GM12878 (cell line): Measurements from ENCODE around the gene APBA1. TPM values are rescaled to one million over a fixed set of nuclear protein-coding genes. Genes with fewer than 3 reads are reported as not detected.

Experiments used
- ATAC-seq: fragments of 200-7000 bp; cut with Tn5 transposase; 3 replicates; pipeline ENCODE4 v1.9.1; 2020; ENCODE audit warnings: mild to moderate bottlenecking, moderate library complexity
- BruUV-seq: library from RNA; stranded (reverse); fragments of 400-500 nt; replicated peaks from 2 replicates; lab custom pipeline; 2021; lab: Mats Ljungman, UMichigan
- CTCF ChIA-PET: fragments of 300-600 bp; sonication (Branson Sonifier 250); formaldehyde crosslinking; extraction: SDS; loops from one replicate; lab custom pipeline; 2021; ENCODE audit warnings: inconsistent platforms; lab: Yijun Ruan, JAX
- POLR2A ChIA-PET: fragments of 350-600 bp; formaldehyde crosslinking; extraction: SDS; loops from one replicate; lab custom pipeline; 2021; ENCODE audit warnings: inconsistent platforms; lab: Charles Lee
- RAD21 ChIA-PET: fragments of 300-600 bp; sonication (Branson Sonifier 250); formaldehyde crosslinking; loops from one replicate; lab custom pipeline; 2023; ENCODE audit warnings: antibody characterized with exemption; ENCODE audit not compliant: unreplicated experiment; lab: Charles Lee
- SMC1A ChIA-PET: fragments of 300-600 bp; sonication (Branson Sonifier 250); formaldehyde crosslinking; loops from one replicate; lab custom pipeline; 2023; ENCODE audit not compliant: unreplicated experiment, uncharacterized antibody; lab: Charles Lee
- DNase-seq: peaks from one replicate; pipeline ENCODE4 v3.0.0-alpha.2; 2011; ENCODE audit warnings: low read depth, low spot score
- FAIRE-seq: peaks from 3 replicates; lab custom pipeline; 2011; peaks lifted over from hg19 to GRCh38; lab: Jason Lieb, UNC
- H2AFZ ChIP-seq: 2 replicates; pipeline ENCODE4 v1.6.0; 2011; ENCODE audit warnings: low read depth, low read length, control low read depth; ENCODE audit not compliant: control insufficient read depth
- H3K27ac ChIP-seq: 2 replicates; pipeline ENCODE4 v1.5.1; 2011; ENCODE audit warnings: control low read depth; ENCODE audit not compliant: control insufficient read depth, insufficient read depth
- H3K27me3 ChIP-seq, 2 experiments: replicated peaks in 1 of 2; 2 replicates each; pipeline versions ENCODE4 v1.6.0 to v1.6.1; 2011; ENCODE audit warnings: low read length in 1 of 2; ENCODE audit not compliant: control insufficient read depth in 2 of 2, insufficient read depth in 2 of 2
- H3K36me3 ChIP-seq, 2 experiments: 2 replicates each; pipeline ENCODE4 v1.5.1; 2011; ENCODE audit warnings: low read length in 1 of 2; ENCODE audit not compliant: control insufficient read depth in 2 of 2, insufficient read depth in 2 of 2
- H3K4me1 ChIP-seq: 2 replicates; pipeline ENCODE4 v1.6.1; 2011; ENCODE audit warnings: mild to moderate bottlenecking, low read length, moderate library complexity, mixed read lengths; ENCODE audit not compliant: control insufficient read depth, insufficient read depth
- H3K4me2 ChIP-seq: 2 replicates; pipeline ENCODE4 v1.6.0; 2011; ENCODE audit warnings: control low read depth; ENCODE audit not compliant: control insufficient read depth, insufficient read depth
- H3K4me3 ChIP-seq: fragments of 200-600 bp; sonication (generic); 2 replicates; pipeline ENCODE4 v1.5.1; 2016
- H3K79me2 ChIP-seq: 2 replicates; pipeline ENCODE4 v1.6.0; 2011; ENCODE audit warnings: low read length; ENCODE audit not compliant: control insufficient read depth, insufficient read depth
- H3K9ac ChIP-seq: 2 replicates; pipeline ENCODE4 v1.8.0; 2011; ENCODE audit warnings: low read length, control low read depth, mixed read lengths; ENCODE audit not compliant: control insufficient read depth, insufficient read depth
- H3K9me3 ChIP-seq: replicated peaks from 3 replicates; pipeline ENCODE4 v1.5.1; 2011; ENCODE audit warnings: mild to moderate bottlenecking, low read length; ENCODE audit not compliant: control insufficient read depth, insufficient read depth
- H4K20me1 ChIP-seq: 2 replicates; pipeline ENCODE4 v1.6.0; 2011; ENCODE audit not compliant: control insufficient read depth, insufficient read depth
- CBX5 ChIP-seq: sonication (generic); IDR thresholded peaks from 2 replicates; pipeline ENCODE4 v1.6.1; 2016; ENCODE audit warnings: low read depth, moderate library complexity, mild to moderate bottlenecking, inconsistent platforms
- CHD1 ChIP-seq: IDR thresholded peaks from 2 replicates; pipeline ENCODE4 v1.6.1; 2012; ENCODE audit warnings: low read depth, low read length, improper control_type of control experiment
- CREM ChIP-seq: IDR thresholded peaks from 2 replicates; pipeline ENCODE4 v1.6.1; 2014; ENCODE audit warnings: antibody characterized with exemption, low read depth
- GATAD2B ChIP-seq: fragments of 450-650 bp; conservative IDR thresholded peaks from 2 replicates; pipeline ENCODE4 v1.6.1; 2017; ENCODE audit warnings: low read depth, mild to moderate bottlenecking, moderate library complexity
- JUND ChIP-seq: IDR thresholded peaks from 2 replicates; pipeline ENCODE4 v1.6.1; 2012; ENCODE audit warnings: low read depth, mild to moderate bottlenecking, low read length, improper control_type of control experiment, moderate library complexity
- LARP7 ChIP-seq: fragments of 450-650 bp; IDR thresholded peaks from 2 replicates; pipeline ENCODE4 v1.6.1; 2017; ENCODE audit warnings: mild to moderate bottlenecking
- NFYB ChIP-seq: IDR thresholded peaks from 2 replicates; pipeline ENCODE4 v1.6.1; 2011; ENCODE audit warnings: low read depth, mild to moderate bottlenecking, low read length, improper control_type of control experiment, moderate library complexity; ENCODE audit not compliant: insufficient read depth
- RAD21 ChIP-seq: IDR thresholded peaks from 2 replicates; pipeline ENCODE4 v1.6.1; 2011; ENCODE audit warnings: mild to moderate bottlenecking, low read depth, low read length, moderate library complexity; ENCODE audit not compliant: insufficient read depth
- SIN3A ChIP-seq: IDR thresholded peaks from 2 replicates; pipeline ENCODE4 v1.6.1; 2012; ENCODE audit warnings: low read depth, low read length, improper control_type of control experiment
- SP1 ChIP-seq: IDR thresholded peaks from one replicate; pipeline ENCODE4 v1.6.1; 2011; ENCODE audit warnings: low read depth, low read length
- SPI1 ChIP-seq: IDR thresholded peaks from 2 replicates; pipeline ENCODE4 v1.6.1; 2011; ENCODE audit warnings: low read depth, mild to moderate bottlenecking, low read length, moderate library complexity, borderline replicate concordance; ENCODE audit not compliant: insufficient read depth
- TBL1XR1 ChIP-seq: IDR thresholded peaks from 2 replicates; pipeline ENCODE4 v1.6.1; 2012; ENCODE audit warnings: low read depth, low read length, improper control_type of control experiment
- ZNF622 ChIP-seq: fragments of 450-650 bp; IDR thresholded peaks from 2 replicates; pipeline ENCODE4 v1.6.1; 2017; ENCODE audit warnings: mild to moderate bottlenecking, inconsistent platforms
- WGBS: methylation state at CpG from one replicate; pipeline ENCODE4 v1.1.6; 2016; ENCODE audit warnings: low lambda C conversion rate; ENCODE audit not compliant: insufficient replicate concordance, insufficient coverage; ENCODE audit errors: missing lambda C conversion rate; 5-methylcytosine and 5-hydroxymethylcytosine counted together
- in situ Hi-C: fragments of 300-500 bp; cut with MboI; formaldehyde crosslinking; loops from 9 replicates; pipeline ENCODE4 v1.14.3; 2018; ENCODE audit warnings: mixed read lengths
- intact Hi-C: fragments of 100-400 bp; cut with micrococcal nuclease; formaldehyde crosslinking; loops from one replicate; pipeline ENCODE4 v1.14.2; 2022; ENCODE audit not compliant: unreplicated experiment
- polyA plus RNA-seq, 11 experiments: library from polyadenylated mRNA; depleted of rRNA in 4 of 11; unstranded in 6 of 11; stranded (reverse) in 5 of 11; fragments of >200 nt; fragmentation: Nextera tagmentation in 4 of 11; fragmentation: Illumina TruSeq in 1 of 11; extraction: Ambion mirVana in 4 of 11; extraction: Trizol in 1 of 11; gene quantifications; 1 replicate in 1 of 11; 2 replicates in 10 of 11; pipeline versions ENCODE4 v1.2.1 to v1.2.3, GENCODE V29; 2011 to 2016; ENCODE audit warnings: inconsistent platforms in 2 of 11, missing spikeins in 2 of 11, low read depth in 1 of 11
- total RNA-seq, 4 experiments: library from RNA; depleted of rRNA in 3 of 4; stranded (reverse); fragments of >200 nt in 3 of 4; fragmentation: Illumina TruSeq in 1 of 4; extraction: Trizol in 1 of 4; gene quantifications; 2 replicates each; pipeline versions ENCODE4 v1.2.1 to v1.2.3, GENCODE V29; 2013 to 2021
- TF ChIP-seq, protein P1 (sequence below): IDR thresholded peaks from 2 replicates; pipeline ENCODE4 v1.6.1; 2012; ENCODE audit warnings: improper control_type of control experiment, low read depth, low read length; ENCODE audit not compliant: insufficient replicate concordance
- TF ChIP-seq, protein P2 (sequence below), 3 experiments: IDR thresholded peaks in 2 of 3; conservative IDR thresholded peaks in 1 of 3; 2 replicates each; pipeline ENCODE4 v1.5.1; 2011; ENCODE audit warnings: low read depth in 3 of 3, low read length in 3 of 3, mild to moderate bottlenecking in 3 of 3, control low read depth in 2 of 3, moderate library complexity in 2 of 3, inconsistent platforms in 1 of 3, mixed read lengths in 1 of 3; ENCODE audit not compliant: control insufficient read depth in 2 of 3, insufficient read depth in 1 of 3; ENCODE audit errors: extremely low read depth in 1 of 3

The APBA1 gene
- total and polyA plus RNA-seq, 10 of the 15 experiments (the other 5 are each of a cell fraction or from before 2014, with no cell fraction given) = 0.01 to 1.3 (median 0.05) TPM; not detected in 7

DNA sequence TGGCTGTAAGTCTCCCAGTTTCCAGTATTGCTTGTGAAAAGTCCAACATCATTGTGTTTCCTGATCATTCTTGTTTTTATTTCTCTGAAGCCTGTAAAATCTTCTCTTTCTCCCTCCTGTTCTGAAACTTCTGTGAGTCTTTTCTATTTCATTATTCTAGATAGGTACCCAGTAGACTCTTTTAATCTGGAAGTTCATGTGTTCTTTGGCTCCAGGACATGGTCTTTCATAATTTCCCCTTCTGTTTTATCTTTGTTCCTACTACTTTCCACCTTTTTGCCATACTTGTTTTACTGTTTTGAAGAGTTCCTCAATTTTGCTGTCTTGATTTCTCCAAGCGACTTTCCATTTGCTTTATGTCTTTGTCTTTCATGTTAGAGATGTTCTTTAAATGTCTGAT is 168.1 kb downstream of the APBA1 start:
- DNase-seq = no peak
- TF ChIP-seq, protein P1, sequence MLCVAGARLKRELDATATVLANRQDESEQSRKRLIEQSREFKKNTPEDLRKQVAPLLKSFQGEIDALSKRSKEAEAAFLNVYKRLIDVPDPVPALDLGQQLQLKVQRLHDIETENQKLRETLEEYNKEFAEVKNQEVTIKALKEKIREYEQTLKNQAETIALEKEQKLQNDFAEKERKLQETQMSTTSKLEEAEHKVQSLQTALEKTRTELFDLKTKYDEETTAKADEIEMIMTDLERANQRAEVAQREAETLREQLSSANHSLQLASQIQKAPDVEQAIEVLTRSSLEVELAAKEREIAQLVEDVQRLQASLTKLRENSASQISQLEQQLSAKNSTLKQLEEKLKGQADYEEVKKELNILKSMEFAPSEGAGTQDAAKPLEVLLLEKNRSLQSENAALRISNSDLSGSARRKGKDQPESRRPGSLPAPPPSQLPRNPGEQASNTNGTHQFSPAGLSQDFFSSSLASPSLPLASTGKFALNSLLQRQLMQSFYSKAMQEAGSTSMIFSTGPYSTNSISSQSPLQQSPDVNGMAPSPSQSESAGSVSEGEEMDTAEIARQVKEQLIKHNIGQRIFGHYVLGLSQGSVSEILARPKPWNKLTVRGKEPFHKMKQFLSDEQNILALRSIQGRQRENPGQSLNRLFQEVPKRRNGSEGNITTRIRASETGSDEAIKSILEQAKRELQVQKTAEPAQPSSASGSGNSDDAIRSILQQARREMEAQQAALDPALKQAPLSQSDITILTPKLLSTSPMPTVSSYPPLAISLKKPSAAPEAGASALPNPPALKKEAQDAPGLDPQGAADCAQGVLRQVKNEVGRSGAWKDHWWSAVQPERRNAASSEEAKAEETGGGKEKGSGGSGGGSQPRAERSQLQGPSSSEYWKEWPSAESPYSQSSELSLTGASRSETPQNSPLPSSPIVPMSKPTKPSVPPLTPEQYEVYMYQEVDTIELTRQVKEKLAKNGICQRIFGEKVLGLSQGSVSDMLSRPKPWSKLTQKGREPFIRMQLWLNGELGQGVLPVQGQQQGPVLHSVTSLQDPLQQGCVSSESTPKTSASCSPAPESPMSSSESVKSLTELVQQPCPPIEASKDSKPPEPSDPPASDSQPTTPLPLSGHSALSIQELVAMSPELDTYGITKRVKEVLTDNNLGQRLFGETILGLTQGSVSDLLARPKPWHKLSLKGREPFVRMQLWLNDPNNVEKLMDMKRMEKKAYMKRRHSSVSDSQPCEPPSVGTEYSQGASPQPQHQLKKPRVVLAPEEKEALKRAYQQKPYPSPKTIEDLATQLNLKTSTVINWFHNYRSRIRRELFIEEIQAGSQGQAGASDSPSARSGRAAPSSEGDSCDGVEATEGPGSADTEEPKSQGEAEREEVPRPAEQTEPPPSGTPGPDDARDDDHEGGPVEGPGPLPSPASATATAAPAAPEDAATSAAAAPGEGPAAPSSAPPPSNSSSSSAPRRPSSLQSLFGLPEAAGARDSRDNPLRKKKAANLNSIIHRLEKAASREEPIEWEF = no peak
- TF ChIP-seq GATAD2B (no peak), LARP7 (no peak), ZNF622 (no peak), JUND (no peak), SP1 (no peak), TBL1XR1 (no peak), NFYB (no peak), SPI1 (no peak), CBX5 (no peak), SIN3A (no peak), CREM (no peak), RAD21 (no peak), CHD1 (no peak)
- TF ChIP-seq, protein P2, sequence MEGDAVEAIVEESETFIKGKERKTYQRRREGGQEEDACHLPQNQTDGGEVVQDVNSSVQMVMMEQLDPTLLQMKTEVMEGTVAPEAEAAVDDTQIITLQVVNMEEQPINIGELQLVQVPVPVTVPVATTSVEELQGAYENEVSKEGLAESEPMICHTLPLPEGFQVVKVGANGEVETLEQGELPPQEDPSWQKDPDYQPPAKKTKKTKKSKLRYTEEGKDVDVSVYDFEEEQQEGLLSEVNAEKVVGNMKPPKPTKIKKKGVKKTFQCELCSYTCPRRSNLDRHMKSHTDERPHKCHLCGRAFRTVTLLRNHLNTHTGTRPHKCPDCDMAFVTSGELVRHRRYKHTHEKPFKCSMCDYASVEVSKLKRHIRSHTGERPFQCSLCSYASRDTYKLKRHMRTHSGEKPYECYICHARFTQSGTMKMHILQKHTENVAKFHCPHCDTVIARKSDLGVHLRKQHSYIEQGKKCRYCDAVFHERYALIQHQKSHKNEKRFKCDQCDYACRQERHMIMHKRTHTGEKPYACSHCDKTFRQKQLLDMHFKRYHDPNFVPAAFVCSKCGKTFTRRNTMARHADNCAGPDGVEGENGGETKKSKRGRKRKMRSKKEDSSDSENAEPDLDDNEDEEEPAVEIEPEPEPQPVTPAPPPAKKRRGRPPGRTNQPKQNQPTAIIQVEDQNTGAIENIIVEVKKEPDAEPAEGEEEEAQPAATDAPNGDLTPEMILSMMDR (IDR thresholded peaks at IDR 0.05 in 2 of 3, conservative IDR thresholded peaks at IDR 0.05 in 1 of 3; ENCODE audit: control insufficient read depth in 2 of 3, extremely low read depth in 1 of 3, insufficient read depth in 1 of 3, low read depth in 3 of 3, low read length in 3 of 3) = no peak

More for the DNA sequence above, 168.1 kb downstream of the APBA1 start:
- no peaks in the 10 kb centered on the region for H3K79me2 ChIP-seq
- H2AFZ ChIP-seq = no peak overlapping the region
- in situ Hi-C loops = loop anchor here (5.0 kb wide), 1 partner anchor 52 kb away; no protein-coding TSS in a partner anchor
- H3K9me3 ChIP-seq = no peaks in the 10 kb centered on the region
- H4K20me1 ChIP-seq = no peaks in the 10 kb centered on the region
- ChIA-PET SMC1A (no interaction called here), POLR2A (no interaction called here), RAD21 (no interaction called here), CTCF (no interaction called here)
- 4% methylated on average over 1 of the region's 1 CpG for WGBS
- no peak overlapping the region for H3K4me3 ChIP-seq
- no peak overlapping the region for H3K27ac ChIP-seq
- no peak for ATAC-seq
- no peak overlapping the region for H3K9ac ChIP-seq
- BruUV-seq = no TSS peak
- FAIRE-seq = no peak
- no peak overlapping the region for H3K4me2 ChIP-seq
- intact Hi-C loops = no loop called here
- no peaks in the 10 kb centered on the region for H3K27me3 ChIP-seq
- H3K4me1 ChIP-seq = no peaks in the 10 kb centered on the region
- no peaks in the 10 kb centered on the region for H3K36me3 ChIP-seq
